ENCODE results near the gene FBXW11.

DNA sequence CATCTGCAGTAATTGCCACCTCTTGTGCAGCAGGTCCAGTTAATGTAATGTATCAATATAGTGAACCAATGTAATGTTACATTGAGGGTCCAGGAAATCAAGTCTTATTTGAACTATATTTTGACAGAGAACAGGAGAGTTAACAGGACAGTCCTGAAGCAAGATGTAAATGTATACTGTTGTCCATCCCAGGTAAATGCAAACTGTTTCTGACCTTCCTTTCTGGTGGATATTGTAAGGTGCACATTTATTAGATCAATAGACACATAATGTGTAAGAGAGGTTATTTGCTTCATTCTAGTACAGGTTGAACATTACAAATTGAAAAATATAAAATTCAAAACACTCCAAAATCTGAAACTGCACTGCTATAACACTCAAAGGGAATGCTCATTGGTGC is 23.4 kb upstream of the FBXW11 start:
- TF ChIP-seq, protein P1, sequence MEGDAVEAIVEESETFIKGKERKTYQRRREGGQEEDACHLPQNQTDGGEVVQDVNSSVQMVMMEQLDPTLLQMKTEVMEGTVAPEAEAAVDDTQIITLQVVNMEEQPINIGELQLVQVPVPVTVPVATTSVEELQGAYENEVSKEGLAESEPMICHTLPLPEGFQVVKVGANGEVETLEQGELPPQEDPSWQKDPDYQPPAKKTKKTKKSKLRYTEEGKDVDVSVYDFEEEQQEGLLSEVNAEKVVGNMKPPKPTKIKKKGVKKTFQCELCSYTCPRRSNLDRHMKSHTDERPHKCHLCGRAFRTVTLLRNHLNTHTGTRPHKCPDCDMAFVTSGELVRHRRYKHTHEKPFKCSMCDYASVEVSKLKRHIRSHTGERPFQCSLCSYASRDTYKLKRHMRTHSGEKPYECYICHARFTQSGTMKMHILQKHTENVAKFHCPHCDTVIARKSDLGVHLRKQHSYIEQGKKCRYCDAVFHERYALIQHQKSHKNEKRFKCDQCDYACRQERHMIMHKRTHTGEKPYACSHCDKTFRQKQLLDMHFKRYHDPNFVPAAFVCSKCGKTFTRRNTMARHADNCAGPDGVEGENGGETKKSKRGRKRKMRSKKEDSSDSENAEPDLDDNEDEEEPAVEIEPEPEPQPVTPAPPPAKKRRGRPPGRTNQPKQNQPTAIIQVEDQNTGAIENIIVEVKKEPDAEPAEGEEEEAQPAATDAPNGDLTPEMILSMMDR (IDR thresholded peaks at IDR 0.05) = no peak
- TF ChIP-seq POLR2A (IDR thresholded peaks at IDR 0.05) = no peak

Measured in heart left ventricle (tissue), 13 donors.